KOPT-K1 (cell line): ENCODE measurements around the gene TNP2.

Experiments used
- H3K27ac ChIP-seq: fragments of 200-600 bp; sonication (generic); 2 replicates; pipeline ENCODE4 v1.5.1; 2016; ENCODE audit warnings: antibody characterized with exemption, mild to moderate bottlenecking, low read depth, low read length; ENCODE audit not compliant: poor library complexity, severe bottlenecking
- H3K36me3 ChIP-seq: fragments of 200-600 bp; sonication (generic); 2 replicates; pipeline ENCODE4 v1.5.1; 2017; ENCODE audit warnings: antibody characterized with exemption, mild to moderate bottlenecking, low read length, moderate library complexity; ENCODE audit not compliant: insufficient read depth
- H3K9me3 ChIP-seq: fragments of 200-600 bp; sonication (generic); 2 replicates; pipeline ENCODE4 v1.5.1; 2017; ENCODE audit warnings: antibody characterized with exemption, low read length, mild to moderate bottlenecking; ENCODE audit not compliant: insufficient read depth, poor library complexity, severe bottlenecking

The TNP2 gene

DNA sequence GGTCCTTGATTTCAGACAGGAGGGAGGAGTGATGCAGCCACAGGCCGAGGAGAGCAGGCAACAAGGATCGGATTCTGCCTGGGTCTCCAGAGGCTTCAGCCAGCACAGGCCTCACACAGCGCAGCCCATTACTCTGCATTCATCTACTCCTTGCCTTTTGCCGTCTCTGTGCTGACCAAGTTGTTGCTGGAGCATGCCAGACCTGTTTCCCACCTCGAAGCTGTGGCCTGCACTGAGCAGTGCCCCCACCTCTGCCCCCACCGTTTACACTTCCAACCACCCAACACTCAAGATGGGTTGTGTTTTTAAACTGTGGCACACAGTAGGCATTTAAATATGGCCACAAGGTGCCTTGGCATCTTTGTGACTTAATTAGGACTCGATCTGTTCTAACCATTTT is 5.8 kb upstream of the TNP2 start:
- H3K27ac ChIP-seq = no peak overlapping the region
- no peaks in the 10 kb centered on the region for H3K36me3 ChIP-seq
- no peaks in the 10 kb centered on the region for H3K9me3 ChIP-seq

DNA sequence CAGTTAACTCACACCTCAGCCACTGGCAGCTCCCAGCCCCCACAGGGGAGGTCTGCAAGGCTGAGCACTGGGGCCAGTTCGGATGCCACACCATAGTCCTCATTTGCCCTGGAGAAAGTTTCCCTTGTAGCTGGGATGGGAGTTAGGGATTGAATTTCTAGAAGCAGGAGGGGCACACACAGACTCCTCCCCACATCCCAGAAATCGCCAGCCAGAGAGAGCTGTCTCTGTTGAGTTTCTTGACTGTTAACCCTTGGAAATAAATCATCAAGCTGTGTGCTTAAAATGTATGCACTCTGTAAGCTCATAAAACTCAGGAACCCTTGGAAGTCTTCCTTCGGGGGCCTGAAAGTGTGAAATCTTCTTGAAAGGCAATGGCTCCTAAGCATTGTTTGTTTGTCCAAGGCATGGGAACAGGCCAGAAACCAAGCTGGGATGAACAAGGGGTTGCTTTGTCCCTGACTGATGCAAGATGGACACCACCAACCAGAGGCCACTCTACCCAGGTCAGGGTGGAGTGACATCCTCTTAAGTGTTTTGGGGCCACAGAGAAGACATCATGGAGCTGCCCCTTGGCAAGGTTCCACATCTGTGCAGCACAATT is 4.7 kb upstream of the TNP2 start:
- H3K36me3 ChIP-seq = no peaks in the 10 kb centered on the region
- no peaks in the 10 kb centered on the region for H3K9me3 ChIP-seq
- H3K27ac ChIP-seq = no peak overlapping the region

DNA sequence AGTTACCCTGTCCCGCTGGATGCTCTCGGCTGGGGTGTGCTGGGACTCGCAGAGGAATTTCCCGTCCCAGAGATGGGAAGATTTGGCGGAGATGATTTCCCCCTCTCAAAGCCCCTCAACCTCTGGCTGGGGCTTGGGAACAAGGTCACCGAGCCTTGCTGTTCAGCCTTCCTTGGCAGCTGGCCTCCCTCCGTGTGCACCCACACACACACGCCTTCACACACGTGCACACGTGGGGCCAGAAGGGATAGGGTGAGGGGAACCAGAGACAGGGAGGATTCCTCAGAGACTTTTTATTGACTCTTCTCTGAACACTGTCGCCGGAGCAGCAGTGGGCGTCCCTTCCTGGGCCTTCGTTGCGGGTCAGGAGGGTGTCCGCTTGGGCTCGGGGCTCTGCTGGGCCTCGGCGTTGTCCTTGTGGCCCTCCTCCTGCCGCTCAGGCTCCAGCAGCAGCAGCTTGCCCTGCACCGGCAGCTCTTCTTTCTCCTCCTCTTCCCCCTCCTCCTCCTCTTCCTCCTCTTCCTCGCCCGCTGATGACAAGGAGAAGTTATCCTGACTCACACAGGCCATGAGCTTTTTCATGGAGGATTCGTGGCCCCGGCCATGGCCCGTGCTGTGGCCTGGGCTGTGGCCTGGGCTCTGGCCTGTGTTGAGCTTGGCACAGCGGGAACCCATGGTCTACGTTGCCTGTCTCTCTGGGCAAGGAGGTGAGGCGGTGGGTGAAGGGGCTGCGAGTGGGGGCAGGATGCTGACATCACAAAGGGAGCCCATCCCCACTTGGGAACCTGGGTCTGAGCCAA is 4.0 kb upstream of the TNP2 start, which contains the start of gene PRM3:
Gene PRM3 (minus strand): TSS at position 709 of the 800 bp plus-strand sequence. CDS start 34 bp downstream, at position 675.
- no peak within 1 kb of the TSS for H3K27ac ChIP-seq
- H3K9me3 ChIP-seq = no peaks in the 10 kb centered on the region
- no peaks in the 10 kb centered on the region for H3K36me3 ChIP-seq

- H3K36me3 ChIP-seq = no peaks in the 10 kb centered on the region
- no peaks in the 10 kb centered on the region for H3K9me3 ChIP-seq
- no peak overlapping the region for H3K27ac ChIP-seq
Measured at GRCh38 chr16:11272484-11272883, 3.4 kb upstream of the TNP2 start.

GRCh38 chr16:11271610-11272009 is 2.5 kb upstream of the TNP2 start:
- no peak overlapping the region for H3K27ac ChIP-seq
- no peaks in the 10 kb centered on the region for H3K9me3 ChIP-seq
- no peaks in the 10 kb centered on the region for H3K36me3 ChIP-seq

- no peaks in the 10 kb centered on the region for H3K36me3 ChIP-seq
- no peak overlapping the region for H3K27ac ChIP-seq
- no peaks in the 10 kb centered on the region for H3K9me3 ChIP-seq
Measured at GRCh38 chr16:11270602-11271162, 1.6 kb upstream of the TNP2 start.

- Histone ChIP-seq H3K36me3 (no peaks in the 10 kb centered on the region), H3K9me3 (no peaks in the 10 kb centered on the region), H3K27ac (no peak overlapping the region)
Measured at GRCh38 chr16:11265124-11265523, 4.0 kb downstream of the TNP2 start.

DNA sequence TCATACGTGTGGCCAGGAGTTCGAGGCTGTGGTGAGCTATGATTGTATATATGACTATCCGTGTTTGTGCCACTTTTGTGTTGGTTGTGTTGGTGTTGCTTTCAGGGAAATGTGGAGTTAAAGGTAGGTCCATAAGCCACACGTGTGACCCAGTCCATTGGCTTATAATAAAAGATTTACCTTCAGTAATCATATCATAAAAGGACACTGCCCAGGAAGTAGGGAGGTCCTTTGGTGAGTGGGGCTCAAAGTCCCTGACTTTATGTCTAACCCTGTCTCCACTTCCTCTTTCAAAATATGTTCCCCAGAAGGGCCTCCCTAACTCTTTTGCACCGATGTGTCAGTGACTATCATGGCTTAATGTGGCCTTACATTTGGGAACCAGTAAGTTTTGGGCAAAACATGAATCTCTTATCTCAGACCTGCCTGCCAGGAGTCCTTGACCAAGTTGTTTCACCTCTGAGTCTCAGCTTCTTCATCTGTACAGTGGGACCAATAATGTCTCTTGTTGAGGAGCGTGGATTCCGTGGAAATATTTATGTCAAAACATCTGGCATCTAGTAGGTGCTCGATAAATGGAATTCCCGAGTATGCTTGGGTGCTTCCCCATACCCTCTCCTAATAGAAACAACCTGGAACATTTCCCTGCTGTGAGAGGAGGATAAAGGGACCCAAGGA is 4.8 kb downstream of the TNP2 start:
- H3K9me3 ChIP-seq = no peaks in the 10 kb centered on the region
- no peaks in the 10 kb centered on the region for H3K36me3 ChIP-seq
- H3K27ac ChIP-seq = peak overlapping the region; percentile 48

- H3K27ac ChIP-seq = peak overlapping the region; percentile 48
- H3K9me3 ChIP-seq = no peaks in the 10 kb centered on the region
- H3K36me3 ChIP-seq = no peaks in the 10 kb centered on the region
Measured at GRCh38 chr16:11263737-11264136, 5.4 kb downstream of the TNP2 start.

DNA sequence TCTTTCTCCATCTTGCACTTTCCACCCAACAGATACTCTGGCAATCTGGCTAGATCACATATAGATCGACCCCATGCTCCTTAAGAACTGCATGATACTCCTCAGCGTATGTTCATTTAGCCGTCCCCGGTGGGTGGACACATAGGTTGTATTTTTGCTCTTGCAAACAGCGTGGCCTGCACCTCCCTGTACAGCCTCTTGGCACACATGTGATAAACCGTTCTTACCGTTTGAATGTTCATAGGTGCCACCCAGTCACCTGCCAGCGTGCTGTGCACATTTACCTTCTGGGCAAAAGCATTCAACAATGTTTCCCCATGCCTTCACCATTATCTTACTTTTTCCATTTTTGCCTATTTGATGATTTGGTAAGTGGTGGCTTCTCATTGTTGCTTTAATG is 6.2 kb downstream of the TNP2 start:
- Histone ChIP-seq H3K36me3 (no peaks in the 10 kb centered on the region), H3K9me3 (no peaks in the 10 kb centered on the region), H3K27ac (no peak overlapping the region)

DNA sequence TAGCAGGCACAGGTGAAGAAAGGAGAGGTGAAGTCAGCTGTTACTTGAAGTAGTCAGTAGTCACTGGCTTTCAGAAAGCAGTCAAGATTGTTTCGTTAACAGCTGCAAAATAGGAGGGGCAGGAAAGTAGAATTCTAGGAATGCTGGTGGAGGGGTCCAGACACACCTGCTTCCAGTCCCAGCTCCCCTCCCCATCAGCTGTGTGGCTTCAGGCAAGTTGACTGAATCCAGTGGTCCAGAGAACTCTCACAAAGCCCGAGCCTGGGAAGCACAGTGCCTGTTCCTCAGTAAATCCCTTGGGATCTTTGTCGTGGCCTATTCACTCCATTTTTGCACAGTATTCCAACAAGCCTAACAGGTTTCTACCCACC is 8.5 kb downstream of the TNP2 start:
- Histone ChIP-seq H3K9me3 (no peaks in the 10 kb centered on the region), H3K36me3 (peaks cover under 1% of the 10 kb centered on the region; the same call in 1 of the 2 replicates), H3K27ac (no peak overlapping the region)

GRCh38 chr16:11259655-11260595 is 9.2 kb downstream of the TNP2 start:
- no peaks in the 10 kb centered on the region for H3K9me3 ChIP-seq
- peaks cover 7% of the 10 kb centered on the region for H3K36me3 ChIP-seq
- H3K27ac ChIP-seq = no peak overlapping the region

DNA sequence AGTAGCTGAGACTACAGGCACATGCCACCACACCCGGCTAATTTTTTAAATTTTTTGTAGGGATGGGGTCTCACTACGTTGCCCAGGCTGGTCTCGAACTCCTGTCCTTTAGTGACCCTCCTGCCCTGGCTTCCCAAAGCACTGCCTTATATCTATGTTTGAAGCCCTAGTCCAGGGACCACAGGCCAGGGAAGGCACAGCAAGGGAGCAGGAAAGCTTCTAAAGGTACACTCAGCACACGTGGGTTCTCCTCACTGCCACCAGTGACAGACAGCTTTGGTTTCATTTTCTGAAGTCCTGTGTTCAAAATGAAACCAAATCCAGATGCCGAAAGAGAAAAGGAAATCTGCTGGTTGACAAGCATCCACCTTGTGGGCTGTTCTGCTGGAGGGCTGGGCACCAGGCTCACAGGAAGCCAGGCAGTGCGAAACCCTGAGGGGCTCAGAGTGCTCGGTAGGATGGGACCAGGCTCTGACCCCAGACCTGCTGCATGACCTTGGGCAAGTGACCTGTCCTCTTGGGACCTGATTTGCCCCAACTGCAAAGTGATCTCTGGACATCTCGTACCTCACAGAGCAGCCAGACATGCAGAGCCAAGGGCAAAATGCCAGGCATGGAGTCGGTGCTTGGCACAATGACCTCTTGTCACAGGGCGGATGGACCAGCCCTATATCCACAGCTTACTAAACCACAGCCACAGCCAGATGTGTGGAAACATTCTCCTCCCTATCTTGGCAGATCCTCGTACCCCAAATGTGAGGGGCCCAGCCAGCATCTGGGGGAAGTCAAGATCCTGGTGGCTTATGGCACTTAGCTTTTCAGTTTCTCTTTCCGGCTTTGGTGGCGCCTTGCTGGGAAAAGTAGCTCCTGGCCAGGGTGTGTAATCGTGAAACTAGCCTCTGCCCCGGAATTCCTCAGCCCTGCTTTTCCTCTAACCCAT is 10.3 kb downstream of the TNP2 start:
- Histone ChIP-seq H3K36me3 (peaks cover 18% of the 10 kb centered on the region), H3K27ac (peak overlapping the region; percentile 45), H3K9me3 (no peaks in the 10 kb centered on the region)
